GM13976 (cell line): ENCODE results near the gene MBNL2.

ENCODE experiments used
- DNase-seq: peaks from one replicate; pipeline ENCODE4 v3.0.0; 2012; ENCODE audit warnings: low spot score
- in situ Hi-C: fragments of 300-500 bp; cut with MboI; formaldehyde crosslinking; loops from one replicate; pipeline ENCODE4 v1.12.0; 2022; ENCODE audit warnings: low sequenced_read_pairs, mixed read lengths, inconsistent platforms; ENCODE audit not compliant: unreplicated experiment
- TF ChIP-seq, protein P1 (sequence below): IDR thresholded peaks from 2 replicates; pipeline ENCODE4 v1.5.1; 2012; ENCODE audit warnings: borderline replicate concordance, mild to moderate bottlenecking; ENCODE audit not compliant: insufficient read depth; ENCODE audit errors: extremely low read depth, missing control alignments, control extremely low read depth

Gene MBNL2

DNA sequence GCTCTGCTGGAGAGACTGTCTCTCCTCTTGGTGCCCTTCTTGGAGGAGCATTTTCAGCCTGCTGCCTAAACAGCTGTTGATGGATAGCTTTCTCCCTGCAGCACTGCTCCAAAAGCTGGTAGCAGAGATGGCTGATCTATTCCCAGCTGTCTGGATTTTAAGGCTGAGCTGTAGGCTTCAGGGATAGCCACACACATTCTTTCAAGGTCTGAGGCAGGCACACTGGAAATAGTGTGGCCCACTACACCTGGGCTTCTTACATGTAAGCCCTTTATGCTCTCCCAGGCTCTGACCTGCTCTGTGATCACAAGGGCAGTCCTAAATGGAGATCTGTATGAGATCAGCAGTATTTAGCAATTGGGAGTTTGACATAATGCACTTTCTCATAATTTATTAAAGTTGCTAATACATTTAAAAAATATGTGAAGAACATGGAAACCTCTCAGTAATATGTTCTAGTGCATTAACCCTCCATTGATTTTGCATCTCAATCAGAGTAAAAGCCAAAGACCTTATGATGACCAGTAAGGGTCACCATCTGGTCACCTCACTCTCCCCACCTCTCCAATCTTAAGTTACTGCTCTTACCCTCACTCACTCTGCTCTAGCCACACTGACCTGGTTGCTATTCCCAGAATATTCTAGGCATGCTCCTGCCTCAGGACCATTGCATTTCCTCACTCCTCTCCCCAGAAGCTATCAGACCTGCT, 91.6 kb downstream of the MBNL2 start:
- TF ChIP-seq, protein P1, sequence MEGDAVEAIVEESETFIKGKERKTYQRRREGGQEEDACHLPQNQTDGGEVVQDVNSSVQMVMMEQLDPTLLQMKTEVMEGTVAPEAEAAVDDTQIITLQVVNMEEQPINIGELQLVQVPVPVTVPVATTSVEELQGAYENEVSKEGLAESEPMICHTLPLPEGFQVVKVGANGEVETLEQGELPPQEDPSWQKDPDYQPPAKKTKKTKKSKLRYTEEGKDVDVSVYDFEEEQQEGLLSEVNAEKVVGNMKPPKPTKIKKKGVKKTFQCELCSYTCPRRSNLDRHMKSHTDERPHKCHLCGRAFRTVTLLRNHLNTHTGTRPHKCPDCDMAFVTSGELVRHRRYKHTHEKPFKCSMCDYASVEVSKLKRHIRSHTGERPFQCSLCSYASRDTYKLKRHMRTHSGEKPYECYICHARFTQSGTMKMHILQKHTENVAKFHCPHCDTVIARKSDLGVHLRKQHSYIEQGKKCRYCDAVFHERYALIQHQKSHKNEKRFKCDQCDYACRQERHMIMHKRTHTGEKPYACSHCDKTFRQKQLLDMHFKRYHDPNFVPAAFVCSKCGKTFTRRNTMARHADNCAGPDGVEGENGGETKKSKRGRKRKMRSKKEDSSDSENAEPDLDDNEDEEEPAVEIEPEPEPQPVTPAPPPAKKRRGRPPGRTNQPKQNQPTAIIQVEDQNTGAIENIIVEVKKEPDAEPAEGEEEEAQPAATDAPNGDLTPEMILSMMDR, result no peak
- in situ Hi-C loops, result no loop called here
- DNase-seq, result no peak

DNA sequence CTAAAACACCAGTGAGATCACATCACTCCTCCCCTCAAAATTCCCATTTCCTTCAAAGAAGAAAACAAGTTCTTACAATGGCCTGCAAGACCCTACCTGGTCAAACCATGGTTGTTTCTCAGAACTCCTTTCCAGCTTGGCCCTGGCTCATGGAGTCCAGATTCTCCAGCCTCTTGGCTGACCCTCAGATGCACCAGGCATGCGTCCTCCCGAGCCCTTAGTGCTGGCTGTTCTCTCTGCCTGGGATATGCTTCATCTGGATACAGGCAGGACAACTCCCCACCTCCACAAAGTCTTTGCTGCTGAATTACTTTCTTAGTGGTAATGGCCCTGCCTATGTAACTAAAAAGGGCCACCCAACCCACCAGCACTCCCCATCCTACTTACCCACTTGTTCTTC, 94.3 kb downstream of the MBNL2 start:
- TF ChIP-seq, protein P1, result no peak
- no peak for DNase-seq
- in situ Hi-C loops, result no loop called here

DNA sequence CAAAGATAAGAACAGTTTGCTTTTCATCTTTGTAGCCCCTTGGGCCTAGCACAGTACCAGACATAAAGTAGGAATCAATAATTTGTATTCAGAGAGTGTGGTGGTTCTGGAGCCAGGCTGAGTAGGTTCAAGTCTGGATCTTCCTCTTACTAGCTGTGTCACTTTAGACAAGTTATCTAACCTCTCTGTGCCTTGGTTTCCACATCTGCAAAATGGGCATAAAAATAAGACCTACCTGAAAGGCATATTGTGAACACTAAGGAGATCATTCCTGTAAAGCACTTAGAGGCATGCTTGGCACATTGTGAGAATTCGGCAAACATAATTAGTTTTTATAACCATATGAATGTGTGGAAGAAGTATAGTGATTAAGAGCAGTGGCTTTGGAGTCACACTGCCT, 95.8 kb downstream of the MBNL2 start:
- in situ Hi-C loops, result no loop called here
- TF ChIP-seq, protein P1, result no peak
- no peak for DNase-seq

DNA sequence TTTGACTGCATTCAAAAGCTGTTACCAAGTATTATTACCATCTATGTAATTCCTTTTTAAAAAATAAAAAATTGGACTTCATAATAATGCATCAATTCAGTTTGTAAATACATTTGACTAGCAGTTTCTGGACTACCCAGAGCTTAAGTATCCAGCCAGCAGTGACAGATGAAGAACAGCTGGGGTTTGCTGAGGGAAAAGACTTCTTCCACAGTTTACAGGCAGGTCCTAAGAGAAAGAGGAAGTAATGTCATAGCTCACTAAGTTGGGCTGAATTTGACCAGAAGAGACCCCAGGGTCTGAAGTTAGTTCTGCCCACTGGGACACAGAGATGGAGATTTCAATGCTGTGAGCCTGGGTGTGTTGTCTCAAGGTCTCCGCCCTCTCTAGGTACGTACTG, 96.4 kb downstream of the MBNL2 start:
- DNase-seq, result no peak
- TF ChIP-seq, protein P1, result no peak
- in situ Hi-C loops, result no loop called here

DNA sequence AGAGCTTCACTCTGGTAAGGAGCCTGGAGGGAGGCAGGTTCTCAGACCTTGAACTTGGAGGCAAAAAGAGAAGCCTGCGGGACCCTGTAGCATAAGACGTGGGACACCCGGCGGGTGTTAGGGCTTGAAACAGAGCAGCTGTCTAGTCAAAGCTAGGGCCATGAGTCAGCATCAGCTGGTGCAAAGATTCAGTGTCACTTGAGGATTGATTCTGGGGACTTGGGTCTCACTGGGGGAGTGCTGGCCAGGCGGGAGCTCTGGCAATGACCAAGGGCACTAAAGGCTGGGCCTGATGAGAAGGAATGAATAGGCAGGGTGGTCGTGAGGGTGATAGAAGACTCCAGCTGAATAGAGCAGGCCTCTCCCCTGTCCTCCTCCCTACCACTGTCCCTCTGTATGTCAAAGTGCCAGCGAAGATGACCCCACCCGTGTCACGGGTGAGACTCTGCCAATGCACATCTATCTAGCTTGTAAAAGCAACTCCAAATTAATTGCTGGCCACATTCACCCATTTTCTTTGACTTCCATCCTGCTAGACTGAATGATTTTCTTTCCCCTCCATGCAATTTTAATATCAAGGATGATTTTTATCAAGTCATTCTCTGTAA, 97.1 kb downstream of the MBNL2 start:
- TF ChIP-seq, protein P1, result no peak
- no peak for DNase-seq
- in situ Hi-C loops, result no loop called here

DNA sequence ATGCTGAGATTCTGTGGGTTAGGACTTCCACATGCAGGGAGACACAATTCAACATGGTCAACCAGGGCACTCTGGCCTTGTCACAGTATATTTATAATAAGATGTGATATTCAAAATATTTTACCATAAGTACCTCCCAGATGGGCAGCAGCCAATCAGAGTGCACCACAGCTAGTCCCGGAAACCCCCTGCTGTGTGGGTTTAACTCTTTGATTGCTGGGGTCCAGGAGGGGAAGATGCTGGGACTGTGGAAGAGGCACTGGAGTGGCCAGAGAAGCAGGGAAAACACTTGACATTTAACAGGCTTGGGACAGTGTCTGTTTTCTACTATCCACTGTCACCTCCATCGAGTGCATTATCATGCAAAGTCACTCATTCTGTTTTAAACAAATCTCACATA, 99.0 kb downstream of the MBNL2 start:
- no peak for DNase-seq
- TF ChIP-seq, protein P1, result no peak
- in situ Hi-C loops, result no loop called here
